ENCODE results near the gene HBP1.

GRCh38 chr7:107190090-107190489, 21.3 kb downstream of the HBP1 start:
- TF ChIP-seq CTCF (IDR thresholded peaks at IDR 0.05), result no peak
- TF ChIP-seq POLR2A (IDR thresholded peaks at IDR 0.05), result no peak

All from heart left ventricle (tissue), 13 donors.